Activated CD8-positive, alpha-beta memory T cell treated with anti-CD3 and anti-CD28 coated beads, Interleukin-2, amount 50 U/mL, for 24 hours (primary cell): ENCODE measurements around the gene TDRD12.
"Not testable (repeated sequence)": the region's sequence is repeated elsewhere in the genome, so short reads cannot be mapped to it uniquely, and the experiment has no call there.

Experiments
- DNase-seq: peaks from one replicate; pipeline ENCODE4 v3.0.0-alpha.2; 2020; ENCODE audit errors: extremely low read depth

The TDRD12 gene

DNA sequence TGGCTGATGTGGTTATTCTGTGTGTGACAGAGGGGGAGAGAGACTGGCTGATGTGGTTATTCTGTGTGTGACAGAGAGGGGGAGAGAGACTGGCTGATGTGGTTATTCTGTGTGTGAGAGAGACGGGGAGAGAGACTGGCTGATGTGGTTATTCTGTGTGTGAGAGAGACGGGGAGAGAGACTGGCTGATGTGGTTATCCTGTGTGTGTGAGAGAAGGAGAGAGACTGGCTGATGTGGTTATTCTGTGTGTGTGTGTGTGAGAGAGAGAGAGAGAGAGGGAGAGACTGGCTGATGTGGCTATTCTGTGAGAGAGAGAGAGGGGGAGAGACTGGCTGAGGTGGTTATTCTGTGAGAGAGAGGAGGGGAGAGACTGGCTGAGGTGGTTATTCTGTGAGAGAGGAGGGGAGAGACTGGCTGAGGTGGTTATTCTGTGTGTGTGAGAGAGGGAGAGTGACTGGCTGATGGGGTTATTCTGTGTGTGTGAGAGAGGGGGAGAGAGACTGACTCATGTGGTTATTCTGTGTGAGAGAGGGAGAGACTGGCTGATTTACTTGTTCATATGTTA lies 27.1 kb downstream of the TDRD12 start:
- DNase-seq = not testable (repeated sequence)

DNA sequence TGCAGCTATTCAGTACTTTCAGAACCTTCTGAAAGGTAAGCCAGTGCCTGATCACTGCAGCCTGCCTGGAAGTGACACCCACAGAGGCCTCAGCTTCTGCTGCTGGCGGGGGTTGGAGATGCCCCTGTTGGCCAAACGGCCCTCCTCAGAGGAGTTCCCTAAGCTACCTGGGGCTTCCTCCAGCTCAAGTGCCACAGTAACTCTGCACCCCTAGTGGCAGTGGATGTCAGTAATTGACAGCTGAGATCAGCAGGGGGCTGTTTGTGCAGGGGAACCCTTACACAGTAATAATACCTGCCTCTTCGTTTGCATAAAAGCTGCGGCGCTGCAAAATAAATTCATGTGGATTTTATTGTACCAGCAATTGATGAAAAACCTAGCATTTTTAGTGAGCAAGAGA lies 28.9 kb downstream of the TDRD12 start:
- DNase-seq = no peak

DNA sequence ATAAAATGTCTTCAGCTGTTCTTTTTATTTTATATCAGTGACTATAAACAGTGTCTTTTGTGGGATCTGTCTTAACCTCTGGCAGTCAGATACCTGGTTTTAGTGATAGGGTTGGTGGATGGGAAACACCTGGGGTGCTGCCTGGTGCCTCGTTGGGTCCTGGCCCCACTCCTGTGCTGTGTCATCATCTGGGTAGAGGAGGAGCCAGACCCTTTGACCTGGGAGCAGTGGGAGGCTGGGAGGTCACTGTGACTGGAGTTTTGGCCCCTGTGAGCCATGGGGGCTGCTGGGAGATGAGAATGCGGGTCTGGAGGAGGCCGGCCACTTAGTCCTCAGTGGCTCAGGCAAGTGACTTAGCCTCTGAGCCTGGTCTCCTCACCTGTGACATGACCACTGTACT lies 29.4 kb downstream of the TDRD12 start:
- DNase-seq = no peak

DNA sequence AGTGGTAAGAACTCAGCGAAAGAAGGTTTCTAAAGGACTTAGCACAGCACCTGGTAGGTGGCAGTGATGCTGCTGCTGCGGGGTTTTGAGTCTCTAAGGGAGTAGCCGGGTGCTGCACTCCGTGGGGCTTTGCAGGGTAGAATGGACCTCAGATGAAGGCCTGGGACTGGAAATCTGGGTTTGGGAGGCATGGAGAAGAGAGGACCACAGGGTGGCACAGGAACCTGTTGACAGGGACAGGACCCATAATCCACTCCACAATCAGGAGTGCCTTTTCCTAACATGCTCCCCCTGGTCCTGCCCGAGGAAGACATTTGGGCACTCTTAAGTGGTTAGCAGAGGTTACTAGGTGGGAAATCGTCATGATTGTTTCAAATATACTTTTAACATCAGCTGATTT lies 29.8 kb downstream of the TDRD12 start:
- DNase-seq = no peak

DNA sequence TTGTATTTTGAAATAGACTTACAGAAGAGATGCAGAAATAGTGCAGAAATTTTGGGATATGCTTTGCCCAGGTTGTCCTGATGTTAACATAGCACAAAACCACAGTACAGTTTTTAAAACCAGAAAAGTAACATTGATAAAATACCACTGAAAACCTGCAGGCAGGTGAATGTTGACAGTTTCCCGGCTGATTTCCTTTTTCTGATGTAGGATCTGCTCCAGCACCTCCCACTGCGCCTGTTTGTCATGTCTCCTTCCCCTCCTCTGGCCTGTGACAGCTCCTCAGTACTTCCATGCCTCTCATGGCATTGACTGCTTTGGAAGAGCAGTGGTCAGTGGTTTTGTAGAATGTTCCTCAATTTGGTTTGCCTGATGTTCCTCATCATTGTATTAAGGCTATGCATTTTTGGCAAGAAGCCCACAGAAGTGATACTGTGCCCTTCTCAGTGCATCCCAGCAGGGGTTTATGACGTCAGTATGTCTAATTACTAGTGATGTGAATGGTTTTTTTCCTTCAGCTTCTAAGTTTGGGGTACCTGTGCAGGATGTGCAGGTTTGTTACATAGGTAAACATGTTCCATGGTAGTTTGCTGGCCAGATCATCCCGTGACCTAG lies 31.0 kb downstream of the TDRD12 start:
- DNase-seq = no peak

DNA sequence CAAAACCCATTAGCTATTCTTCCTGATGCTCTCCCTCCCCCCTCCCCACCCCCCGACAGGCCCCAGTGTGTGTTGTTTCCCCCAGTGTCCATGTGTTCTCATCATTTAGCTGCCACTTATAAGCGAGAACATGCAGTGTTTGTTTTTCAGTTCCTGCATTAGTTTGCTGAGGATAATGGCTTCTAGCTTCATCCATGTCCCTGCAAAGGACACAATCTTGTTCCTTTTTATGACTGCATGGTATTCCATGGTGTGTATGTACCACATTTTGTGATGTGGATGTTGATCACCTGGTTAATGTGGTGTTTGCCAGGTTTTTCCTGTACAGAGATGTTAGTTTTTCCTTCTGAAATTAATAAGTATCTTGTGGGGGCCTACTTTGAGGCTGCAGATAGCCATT lies 31.5 kb downstream of the TDRD12 start:
- DNase-seq = no peak

DNA sequence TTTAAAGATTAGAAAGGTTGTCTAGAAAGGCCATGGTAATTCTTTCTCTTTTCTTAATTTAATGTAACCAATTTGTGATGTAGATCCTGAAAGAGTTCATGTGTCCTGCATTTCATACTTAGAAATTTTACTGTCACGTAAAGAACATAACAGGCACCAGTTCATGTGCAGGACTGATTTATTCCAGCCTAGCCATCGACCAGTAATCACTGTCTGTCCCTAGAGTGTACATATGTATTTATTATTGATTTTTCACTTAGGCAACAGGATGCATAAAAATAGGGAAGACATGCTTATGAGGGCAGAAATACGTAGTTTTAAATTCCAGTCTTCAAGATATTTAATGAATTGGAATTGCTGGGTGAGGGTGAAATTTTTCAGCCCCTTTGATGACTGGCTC lies 37.6 kb downstream of the TDRD12 start:
- DNase-seq = no peak

DNA sequence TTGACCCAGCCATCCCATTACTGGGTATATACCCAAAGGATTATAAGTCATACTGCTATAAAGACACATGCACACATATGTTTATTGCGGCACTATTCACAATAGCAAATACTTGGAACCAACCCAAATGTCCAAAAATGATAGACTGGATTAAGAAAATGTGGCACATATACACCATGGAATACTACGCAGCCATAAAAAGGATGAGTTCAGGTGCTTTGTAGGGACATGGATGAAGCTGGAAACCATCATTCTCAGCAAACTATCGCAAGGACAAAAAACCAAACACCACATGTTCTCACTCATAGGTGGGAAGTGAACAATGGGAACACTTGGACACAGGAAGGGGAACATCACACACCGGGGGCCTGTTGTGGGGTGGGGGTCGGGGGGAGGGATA lies 45.8 kb downstream of the TDRD12 start:
- not testable (repeated sequence) for DNase-seq

DNA sequence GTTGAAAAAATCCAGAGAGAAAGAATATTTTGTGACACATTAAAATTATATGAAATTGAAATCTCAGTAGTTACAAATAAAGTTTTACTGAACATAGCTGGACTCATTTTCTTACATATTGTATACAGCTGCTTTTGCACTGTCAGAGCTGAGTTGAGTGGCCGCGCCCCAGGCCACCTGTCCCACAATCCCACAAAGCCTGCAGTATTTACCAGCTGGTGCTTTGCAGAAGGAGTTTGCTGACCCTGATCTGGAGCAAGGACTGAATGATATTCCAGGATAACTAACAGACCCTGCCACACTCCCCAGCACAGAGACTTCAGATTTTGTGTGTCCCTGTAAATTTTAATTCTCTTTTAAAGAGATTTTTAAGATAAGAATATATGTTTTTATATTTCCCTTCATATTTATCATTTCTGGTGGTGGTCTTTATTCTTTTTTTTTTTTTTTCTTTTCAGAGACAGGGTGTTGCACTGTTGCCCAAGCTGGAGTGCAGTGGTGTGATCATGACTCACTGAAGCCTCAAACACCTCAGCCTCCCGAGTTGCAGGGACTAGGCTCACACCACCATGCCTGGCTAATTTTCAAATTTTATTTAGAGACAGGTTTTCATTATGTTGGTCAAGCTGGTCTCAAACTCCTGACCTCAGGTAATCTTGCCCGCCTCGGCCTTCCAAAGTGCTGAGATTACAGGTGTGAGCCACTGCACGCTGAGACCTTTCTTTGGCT lies 48.5 kb downstream of the TDRD12 start:
- no peak for DNase-seq

DNA sequence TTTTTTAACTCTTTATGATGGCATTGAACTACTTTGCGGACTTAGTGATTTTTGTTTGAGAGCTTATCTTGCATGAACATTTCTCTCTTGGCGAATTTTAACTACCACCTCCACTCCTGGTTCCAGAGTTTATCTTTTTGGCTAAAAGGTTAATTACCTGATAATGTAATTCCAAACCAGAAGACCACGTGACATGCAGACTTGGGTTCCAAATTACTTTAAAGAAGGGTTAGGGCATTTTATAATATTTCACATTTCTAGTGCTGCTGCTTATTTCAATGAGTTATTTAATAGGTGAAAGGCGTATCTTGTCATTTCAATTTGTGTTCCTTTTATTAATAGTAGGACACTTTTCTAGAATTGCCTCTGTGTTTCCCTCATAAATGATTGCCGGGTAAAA lies 52.0 kb downstream of the TDRD12 start:
- no peak for DNase-seq

DNA sequence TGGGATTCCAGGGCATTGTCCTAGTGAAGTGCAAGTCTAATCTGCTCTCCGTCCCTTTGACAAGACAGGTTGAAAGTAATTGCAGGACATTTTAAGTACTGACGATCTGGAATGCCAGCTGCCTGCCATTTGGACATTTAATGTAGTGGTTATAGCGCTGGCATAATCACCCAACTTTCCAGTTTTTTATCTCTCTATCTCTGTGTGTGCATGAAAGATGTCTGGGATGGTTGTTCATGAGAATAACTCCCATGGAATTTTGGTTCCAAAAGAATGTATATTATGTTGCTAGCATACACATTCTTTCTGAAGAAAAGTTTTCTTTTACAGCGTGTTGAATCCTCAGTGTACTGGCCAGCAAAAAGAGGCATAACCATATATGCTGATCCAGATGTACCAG lies 53.6 kb downstream of the TDRD12 start:
- DNase-seq = no peak

DNA sequence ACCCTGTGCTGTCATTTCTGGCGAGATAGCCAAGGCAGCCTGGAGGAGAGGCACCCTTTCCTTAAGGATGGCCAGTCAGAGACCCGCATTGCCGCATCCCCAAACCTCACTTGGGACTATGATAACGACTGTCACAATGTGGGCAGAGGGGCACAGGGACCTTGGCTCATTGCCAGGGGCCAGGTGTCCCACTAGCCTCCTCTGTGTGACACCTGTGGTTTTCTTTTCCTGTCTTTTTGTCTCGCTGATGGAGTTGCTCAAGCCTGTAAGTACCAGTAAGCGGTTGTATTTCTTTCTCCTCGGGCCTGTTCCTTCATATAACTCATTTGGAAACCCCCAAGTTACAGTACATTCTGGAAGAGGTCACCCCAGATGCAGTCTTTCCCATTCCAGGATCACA lies 59.5 kb downstream of the TDRD12 start:
- DNase-seq = no peak

DNA sequence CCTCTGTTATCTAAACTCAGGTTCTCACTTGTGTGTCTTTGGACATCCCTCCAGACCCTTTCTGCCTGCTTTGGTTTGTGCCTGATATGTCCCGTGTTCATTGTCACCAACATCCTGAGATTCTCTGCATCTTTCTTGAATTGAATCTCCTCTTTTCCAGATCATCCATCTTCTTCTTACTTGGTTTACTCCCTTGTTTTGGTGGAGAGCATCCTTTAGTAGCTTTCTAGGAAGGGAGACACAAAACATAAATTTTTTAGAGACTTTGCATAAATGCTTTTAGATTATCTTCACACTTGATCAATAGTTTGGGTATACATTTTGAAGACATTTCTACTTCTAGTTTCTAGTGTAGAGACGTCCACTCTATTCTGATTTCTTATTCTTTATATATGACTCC lies 61.7 kb downstream of the TDRD12 start:
- no peak for DNase-seq

DNA sequence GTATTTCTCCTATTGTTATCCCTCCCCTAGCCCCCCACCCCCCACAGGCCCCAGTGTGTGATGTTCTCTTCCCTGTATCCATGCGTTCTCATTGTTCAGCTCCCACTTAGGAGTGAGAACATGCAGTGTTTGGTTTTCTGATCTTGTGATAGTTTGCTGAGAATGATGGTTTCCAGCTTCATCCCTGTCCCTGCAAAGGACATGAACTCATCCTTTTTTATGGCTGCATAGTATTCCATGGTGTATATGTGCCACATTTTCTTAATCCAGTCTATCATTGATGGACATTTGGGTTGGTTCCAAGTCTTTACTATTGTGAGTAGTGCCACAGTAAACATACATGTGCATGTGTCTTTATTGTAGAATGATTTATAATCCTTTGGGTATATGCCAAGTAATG lies 62.5 kb downstream of the TDRD12 start:
- not testable (repeated sequence) for DNase-seq

DNA sequence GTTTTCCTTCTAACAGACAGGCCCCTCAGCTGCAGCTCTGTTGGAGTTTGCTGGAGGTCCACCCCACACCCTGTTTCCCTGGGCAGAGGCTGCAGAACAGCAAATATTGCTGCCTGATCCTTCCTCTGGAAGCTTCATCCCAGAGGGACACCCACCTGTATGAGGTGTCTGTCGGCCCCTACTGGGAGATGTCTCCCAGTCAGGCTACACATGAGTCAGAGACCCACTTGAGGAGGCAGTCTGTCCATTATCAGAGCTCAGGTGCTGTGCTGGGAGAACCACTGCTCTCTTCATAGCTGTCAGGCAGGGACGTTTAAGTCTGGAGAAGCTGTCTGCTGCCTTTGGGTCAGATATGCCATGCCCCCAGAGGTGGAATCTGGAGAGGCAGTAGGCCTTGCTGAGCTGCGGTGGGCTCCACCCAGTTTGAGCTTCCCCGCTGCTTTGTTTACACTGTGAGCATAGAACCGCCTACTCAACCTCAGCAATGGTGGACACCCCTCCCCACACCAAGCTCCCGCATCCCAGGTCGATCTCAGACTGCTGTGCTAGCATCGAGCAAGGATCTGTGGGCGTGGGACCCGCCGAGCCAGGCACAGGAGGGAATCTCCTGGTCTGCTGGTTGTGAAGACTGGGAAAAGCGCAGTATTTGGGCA lies 67.7 kb downstream of the TDRD12 start:
- not testable (repeated sequence) for DNase-seq

DNA sequence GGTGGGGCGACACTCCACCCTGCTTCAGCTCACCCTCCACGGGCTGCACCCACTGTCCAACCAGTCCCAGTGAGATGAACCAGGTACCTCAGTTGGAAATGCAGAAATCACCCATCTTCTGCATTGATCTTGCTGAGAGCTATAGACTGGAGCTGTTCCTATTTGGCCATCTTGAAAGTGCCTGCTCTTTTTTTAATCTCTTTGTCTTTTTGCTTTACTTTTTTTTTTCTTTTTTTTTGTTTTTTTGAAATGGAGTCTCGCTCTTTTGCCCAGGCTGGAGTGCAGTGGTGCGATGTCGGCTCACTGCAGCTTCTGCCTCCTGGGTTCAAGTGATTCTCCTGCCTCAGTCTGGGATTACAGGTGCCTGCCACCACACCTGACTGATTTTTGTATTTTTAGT lies 68.3 kb downstream of the TDRD12 start:
- not testable (repeated sequence) for DNase-seq

DNA sequence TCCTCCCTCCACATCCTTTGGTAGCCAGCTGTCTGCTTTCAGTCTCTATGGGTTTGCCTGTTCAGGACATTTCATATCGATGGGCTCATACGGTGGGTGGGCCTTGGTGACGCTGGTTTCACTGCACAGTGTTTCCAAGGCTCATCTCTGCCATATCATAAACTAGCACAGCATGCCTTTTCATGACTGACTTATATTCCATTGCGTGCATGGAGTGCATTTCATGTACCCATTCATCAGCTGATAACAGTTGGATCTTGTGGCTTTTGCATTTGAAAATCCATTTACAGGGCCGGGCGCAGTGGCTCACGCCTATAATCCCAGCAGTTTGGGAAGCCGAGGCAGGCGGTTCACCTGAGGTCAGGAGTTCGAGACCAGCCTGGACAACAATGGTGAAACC lies 69.9 kb downstream of the TDRD12 start:
- DNase-seq = no peak

DNA sequence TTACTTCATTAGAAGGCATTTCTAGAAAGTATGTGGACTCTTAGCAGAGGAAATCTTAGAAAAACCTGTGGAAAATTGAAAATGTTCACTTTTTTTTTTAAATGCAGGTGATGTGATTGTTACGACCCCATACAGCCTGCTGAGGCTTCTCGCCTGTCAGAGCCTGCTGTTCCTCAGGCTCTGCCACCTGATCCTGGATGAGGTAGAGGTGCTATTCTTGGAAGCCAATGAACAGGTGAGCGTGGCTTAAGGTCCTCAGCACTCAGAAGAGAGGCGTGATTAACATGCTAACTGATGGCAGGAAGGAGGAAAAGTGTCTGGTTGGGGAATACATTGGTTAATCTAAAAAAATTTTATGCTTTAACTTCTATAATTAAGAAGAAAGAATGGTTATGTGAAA lies 78.6 kb downstream of the TDRD12 start:
- DNase-seq = no peak

DNA sequence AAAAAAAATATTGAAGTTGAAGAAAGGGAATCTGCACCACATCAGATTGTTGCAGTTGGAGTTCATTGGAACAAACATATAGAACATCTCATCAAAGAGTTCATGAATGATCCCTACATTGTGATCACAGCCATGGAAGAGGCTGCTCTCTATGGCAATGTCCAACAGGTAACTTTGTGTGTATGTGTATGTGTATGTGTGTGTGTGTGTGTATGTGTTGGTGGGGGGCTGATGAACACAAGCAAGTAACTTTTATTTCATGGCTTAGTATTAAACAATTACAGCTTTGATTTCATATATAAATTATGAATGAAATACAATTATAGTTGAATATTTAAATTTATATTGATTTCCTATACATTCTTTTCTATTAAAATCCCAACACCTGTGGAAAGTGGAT lies 80.6 kb downstream of the TDRD12 start:
- DNase-seq = no peak

DNA sequence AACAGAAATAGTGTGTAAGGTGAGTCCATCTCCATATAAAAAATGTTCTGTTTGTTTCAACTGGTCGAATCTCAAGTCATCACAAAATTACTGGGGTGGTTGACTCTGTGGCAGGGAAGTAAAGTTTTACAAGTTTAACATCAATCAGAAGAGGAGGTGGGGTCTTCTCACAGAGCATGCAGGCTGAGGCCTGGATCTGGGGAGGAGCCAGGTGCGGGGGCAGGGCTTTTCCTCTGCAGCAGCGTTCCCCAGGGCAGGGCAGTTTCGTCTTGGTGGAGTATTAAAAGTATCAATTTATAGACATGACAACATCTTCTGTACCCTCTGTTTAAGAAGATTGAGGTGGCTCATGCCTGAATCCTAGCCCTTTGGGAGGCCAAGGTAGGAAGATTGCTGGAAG lies 81.2 kb downstream of the TDRD12 start:
- DNase-seq = no peak

DNA sequence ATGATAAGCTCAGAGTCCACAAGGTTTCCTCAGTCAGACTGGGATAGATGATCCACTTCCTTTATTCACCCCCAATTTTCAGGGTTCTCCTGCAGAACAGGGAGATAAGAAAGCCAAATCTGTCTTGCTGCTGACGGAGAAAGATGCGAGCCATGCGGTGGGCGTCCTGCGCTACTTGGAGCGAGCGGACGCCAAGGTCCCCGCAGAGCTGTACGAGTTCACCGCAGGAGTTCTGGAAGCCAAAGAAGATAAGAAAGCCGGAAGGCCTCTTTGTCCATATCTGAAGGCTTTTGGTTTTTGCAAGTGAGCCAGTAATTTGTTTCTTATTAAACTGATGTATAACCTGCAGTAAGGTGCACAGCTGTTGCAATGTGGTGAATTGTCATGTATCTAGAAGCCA lies 83.3 kb downstream of the TDRD12 start:
- no peak for DNase-seq

DNA sequence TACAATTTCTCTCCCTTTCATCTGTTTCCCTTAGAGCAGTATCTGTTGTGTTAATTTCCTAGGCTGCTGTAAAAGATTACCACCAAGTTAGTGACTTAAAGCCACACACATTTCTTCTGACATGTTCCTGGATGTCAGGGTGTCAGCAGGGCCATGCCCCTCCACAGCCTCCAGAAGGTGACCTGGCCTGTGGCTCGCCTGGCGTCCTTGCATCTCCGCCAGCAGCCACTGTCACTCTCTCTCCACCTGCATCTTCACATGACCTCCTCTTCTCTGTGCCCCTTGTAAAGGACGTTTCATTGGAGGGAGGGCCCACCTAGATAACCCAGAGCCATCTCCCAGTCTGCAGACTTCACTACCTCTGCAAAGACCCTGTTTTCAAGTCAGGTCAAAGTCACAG lies 88.7 kb downstream of the TDRD12 start:
- no peak for DNase-seq

DNA sequence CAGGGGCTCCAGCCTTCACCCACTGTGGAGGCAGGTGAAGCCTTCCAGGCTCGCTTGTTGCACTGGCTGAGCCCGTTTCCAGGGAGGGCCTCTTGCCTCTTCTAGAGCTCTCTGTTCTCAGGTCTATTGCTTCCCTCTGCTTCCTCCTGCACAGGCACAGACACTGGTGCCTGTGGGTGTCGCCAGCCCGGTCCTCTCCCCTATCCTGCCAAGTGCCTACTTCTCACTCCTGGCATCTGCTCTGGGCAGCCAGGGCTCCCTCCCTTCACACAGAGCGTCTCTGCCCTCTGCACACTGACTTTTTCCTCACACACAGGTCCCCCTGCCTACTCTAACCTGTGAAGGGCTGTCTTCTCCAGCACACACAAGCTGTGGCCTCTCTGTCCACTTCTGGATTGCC lies 89.7 kb downstream of the TDRD12 start:
- no peak for DNase-seq
